Body of pancreas (tissue), 4 donors: ENCODE data around the gene NPHP4.

Experiments
- CTCF ChIP-seq, 7 experiments: fragments of 450-650 bp in 4 of 7; fragments of 200-600 bp in 3 of 7; sonication (generic) in 3 of 7; IDR thresholded peaks; one replicate each; pipeline ENCODE4 v1.5.1; 2016 to 2019; ENCODE audit warnings: antibody characterized with exemption in 7 of 7
- POLR2A ChIP-seq, 3 donors: fragments of 450-650 bp; IDR thresholded peaks; one replicate each; pipeline ENCODE4 v1.6.1; 2016; ENCODE audit warnings: antibody characterized with exemption in 3 of 3, mild to moderate bottlenecking in 2 of 3

GRCh38 chr1:5999711-6000443 is 7.7 kb upstream of the NPHP4 start:
- no peak for TF ChIP-seq POLR2A (IDR thresholded peaks at IDR 0.05)
- TF ChIP-seq CTCF (IDR thresholded peaks at IDR 0.05): no peak
